Measurements from ENCODE around the gene COQ4. TPM values are rescaled to one million over a fixed set of nuclear protein-coding genes. Genes with fewer than 3 reads are reported as not detected.

The COQ4 gene
- total and polyA plus RNA-seq, 2 of the 8 experiments (the other 6 are each of a cell fraction or from before 2014, with no cell fraction given) = 32.3 to 58.8 TPM

GRCh38 chr9:128309551-128309950 lies 13.1 kb upstream of the COQ4 start (continued):
- no peak for TF ChIP-seq PHF8 (conservative IDR thresholded peaks at IDR 0.05; ENCODE audit: low read depth, low read length)
